Heart left ventricle (tissue), 13 donors: ENCODE results near the gene STARD7.

Experiments
- CTCF ChIP-seq, 12 donors: fragments of 200-600 bp; sonication (generic) in 4 of 12; IDR thresholded peaks; one replicate each; pipeline versions ENCODE4 v1.5.0 to v1.8.0; 2018 to 2022; ENCODE audit warnings: antibody characterized with exemption in 12 of 12, mild to moderate bottlenecking in 5 of 12
- POLR2A ChIP-seq, 2 donors: fragments of 450-650 bp; IDR thresholded peaks; one replicate each; pipeline ENCODE4 v1.6.1; 2017; ENCODE audit warnings: antibody characterized with exemption in 2 of 2, mild to moderate bottlenecking in 2 of 2, moderate library complexity in 2 of 2
- donor health status: ischemic (EF 13 %, LVEDD 7.1; RV severe dilation, severe dysfunction).
- donor health status: DM: no; HTN: yes; CAD: no.
- donor health status: DM: no; HTN: no; CAD: no.
- donor health status: ischemic (EF 25% LVEDD 6.9; RV normal size, moderate dysfunction).
- donor health status: ischemic (EF 25% LVEDD 5.7; RV mildly dilated, moderate dysfunction).
- donor health status: ischemic (EF 35%, LVEDD 5.7; RV mildly dilated, moderate dysfunction).
- donor health status: nonischemic (EF 11% LVEDD 7.7; RV severe dilation, severe dysfunction).
- donor health status: DM: yes; HTN: yes; CAD: no.
- donor health status: PGD.
- donor health status: ischemic (EF 29% LVEDD 5.4; RV normal size, mild dysfunction).
- donor health status: nonischemic (EF 23%, LVEDD 6.1; RV moderate dilation, normal function).

- no peak for TF ChIP-seq CTCF (IDR thresholded peaks at IDR 0.05)
- TF ChIP-seq POLR2A (IDR thresholded peaks at IDR 0.05): no peak
Observed at GRCh38 chr2:96201338-96201737, 7.3 kb downstream of the STARD7 start.
